ENCODE results near the gene ANGPTL5. TPM values are rescaled to one million over a fixed set of nuclear protein-coding genes. Genes with fewer than 3 reads are reported as not detected.

The ANGPTL5 gene
- total and polyA plus RNA-seq, 2 experiments from 2014 or later: not detected

DNA sequence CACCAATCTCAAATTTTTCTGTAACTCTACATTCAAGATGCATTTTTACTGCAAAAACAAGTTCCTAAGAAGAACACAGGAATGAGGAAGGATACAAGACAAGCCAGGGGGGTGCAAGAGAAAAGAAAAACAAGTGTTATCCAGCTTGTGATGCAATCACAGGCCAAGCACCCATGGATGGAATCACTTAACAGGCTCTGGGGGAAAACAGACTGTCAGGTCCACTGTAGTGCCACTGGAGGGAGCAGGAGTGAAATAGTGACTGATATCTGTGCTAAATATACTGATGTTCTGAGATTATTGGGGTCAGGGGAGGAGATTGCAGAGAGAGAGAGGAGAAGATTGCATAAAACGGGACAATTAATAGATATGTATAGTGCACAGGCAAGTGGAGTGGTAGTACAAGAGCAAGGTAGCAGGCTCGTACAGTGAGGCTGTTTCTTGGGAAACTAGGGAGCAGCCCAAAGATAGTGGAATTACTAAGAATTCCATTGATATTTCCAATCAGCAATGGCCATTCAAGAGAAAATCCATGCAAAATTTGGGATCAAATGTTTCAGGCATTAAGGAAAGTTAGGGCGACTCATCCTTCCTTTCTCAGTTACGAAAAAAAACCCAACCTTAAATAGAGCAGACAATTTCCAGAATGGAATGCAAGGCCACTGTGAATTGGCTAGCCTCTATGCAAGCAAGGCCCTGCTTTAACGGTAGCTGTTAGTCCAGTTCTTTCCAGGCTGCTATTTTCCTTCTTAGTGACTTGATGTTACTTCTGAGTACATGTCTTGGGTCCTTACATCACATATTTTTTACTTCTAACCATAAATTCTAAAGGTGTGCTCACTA is 53.7 kb downstream of the ANGPTL5 start:
- H3K27ac ChIP-seq (ENCODE audit: low read depth): 0 out of 2 replicates have a peak overlapping the region, but pooled peaks have one; percentile 12
- Mint-ChIP-seq H3K36me3 (ENCODE audit: low read depth) (no peaks in the 10 kb centered on the region; the same call in 2 of the 3 replicates), H3K9me3 (peaks cover 9% of the 10 kb centered on the region), H3K4me3 (no peak overlapping the region), H3K27ac (peak overlapping the region; percentile 57), H3K27me3 (ENCODE audit: insufficient read depth, low read depth, poor library complexity) (no peaks in the 10 kb centered on the region), H3K4me1 (peaks cover 5% of the 10 kb centered on the region; the same call in 2 of the 3 replicates)
- 0 out of 2 replicates have a peak, but pooled peaks have one; percentile 11 for TF ChIP-seq CREB1 (CRISPR knock-in tag; IDR thresholded peaks at IDR 0.05; ENCODE audit: low read depth)
- TF ChIP-seq ETS1 (IDR thresholded peaks at IDR 0.05): no peak
- TF ChIP-seq JUNB (IDR thresholded peaks at IDR 0.05; ENCODE audit: unreplicated experiment): no peak
- TF ChIP-seq, protein P1, sequence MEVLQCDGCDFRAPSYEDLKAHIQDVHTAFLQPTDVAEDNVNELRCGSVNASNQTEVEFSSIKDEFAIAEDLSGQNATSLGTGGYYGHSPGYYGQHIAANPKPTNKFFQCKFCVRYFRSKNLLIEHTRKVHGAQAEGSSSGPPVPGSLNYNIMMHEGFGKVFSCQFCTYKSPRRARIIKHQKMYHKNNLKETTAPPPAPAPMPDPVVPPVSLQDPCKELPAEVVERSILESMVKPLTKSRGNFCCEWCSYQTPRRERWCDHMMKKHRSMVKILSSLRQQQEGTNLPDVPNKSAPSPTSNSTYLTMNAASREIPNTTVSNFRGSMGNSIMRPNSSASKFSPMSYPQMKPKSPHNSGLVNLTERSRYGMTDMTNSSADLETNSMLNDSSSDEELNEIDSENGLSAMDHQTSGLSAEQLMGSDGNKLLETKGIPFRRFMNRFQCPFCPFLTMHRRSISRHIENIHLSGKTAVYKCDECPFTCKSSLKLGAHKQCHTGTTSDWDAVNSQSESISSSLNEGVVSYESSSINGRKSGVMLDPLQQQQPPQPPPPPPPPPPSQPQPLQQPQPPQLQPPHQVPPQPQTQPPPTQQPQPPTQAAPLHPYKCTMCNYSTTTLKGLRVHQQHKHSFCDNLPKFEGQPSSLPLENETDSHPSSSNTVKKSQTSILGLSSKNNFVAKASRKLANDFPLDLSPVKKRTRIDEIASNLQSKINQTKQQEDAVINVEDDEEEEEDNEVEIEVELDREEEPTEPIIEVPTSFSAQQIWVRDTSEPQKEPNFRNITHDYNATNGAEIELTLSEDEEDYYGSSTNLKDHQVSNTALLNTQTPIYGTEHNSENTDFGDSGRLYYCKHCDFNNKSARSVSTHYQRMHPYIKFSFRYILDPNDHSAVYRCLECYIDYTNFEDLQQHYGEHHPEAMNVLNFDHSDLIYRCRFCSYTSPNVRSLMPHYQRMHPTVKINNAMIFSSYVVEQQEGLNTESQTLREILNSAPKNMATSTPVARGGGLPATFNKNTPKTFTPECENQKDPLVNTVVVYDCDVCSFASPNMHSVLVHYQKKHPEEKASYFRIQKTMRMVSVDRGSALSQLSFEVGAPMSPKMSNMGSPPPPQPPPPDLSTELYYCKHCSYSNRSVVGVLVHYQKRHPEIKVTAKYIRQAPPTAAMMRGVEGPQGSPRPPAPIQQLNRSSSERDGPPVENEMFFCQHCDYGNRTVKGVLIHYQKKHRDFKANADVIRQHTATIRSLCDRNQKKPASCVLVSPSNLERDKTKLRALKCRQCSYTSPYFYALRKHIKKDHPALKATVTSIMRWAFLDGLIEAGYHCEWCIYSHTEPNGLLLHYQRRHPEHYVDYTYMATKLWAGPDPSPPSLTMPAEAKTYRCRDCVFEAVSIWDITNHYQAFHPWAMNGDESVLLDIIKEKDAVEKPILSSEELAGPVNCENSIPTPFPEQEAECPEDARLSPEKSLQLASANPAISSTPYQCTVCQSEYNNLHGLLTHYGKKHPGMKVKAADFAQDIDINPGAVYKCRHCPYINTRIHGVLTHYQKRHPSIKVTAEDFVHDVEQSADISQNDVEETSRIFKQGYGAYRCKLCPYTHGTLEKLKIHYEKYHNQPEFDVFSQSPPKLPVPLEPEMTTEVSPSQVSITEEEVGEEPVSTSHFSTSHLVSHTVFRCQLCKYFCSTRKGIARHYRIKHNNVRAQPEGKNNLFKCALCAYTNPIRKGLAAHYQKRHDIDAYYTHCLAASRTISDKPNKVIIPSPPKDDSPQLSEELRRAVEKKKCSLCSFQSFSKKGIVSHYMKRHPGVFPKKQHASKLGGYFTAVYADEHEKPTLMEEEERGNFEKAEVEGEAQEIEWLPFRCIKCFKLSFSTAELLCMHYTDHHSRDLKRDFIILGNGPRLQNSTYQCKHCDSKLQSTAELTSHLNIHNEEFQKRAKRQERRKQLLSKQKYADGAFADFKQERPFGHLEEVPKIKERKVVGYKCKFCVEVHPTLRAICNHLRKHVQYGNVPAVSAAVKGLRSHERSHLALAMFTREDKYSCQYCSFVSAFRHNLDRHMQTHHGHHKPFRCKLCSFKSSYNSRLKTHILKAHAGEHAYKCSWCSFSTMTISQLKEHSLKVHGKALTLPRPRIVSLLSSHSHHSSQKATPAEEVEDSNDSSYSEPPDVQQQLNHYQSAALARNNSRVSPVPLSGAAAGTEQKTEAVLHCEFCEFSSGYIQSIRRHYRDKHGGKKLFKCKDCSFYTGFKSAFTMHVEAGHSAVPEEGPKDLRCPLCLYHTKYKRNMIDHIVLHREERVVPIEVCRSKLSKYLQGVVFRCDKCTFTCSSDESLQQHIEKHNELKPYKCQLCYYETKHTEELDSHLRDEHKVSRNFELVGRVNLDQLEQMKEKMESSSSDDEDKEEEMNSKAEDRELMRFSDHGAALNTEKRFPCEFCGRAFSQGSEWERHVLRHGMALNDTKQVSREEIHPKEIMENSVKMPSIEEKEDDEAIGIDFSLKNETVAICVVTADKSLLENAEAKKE (CRISPR knock-in tag; IDR thresholded peaks at IDR 0.05): no peak
- TF ChIP-seq POLR2AphosphoS5 (IDR thresholded peaks at IDR 0.05; ENCODE audit: low read depth): no peak
- TF ChIP-seq ZNF114 (CRISPR knock-in tag; IDR thresholded peaks at IDR 0.05): no peak
- TF ChIP-seq STAT1 (IDR thresholded peaks at IDR 0.05; ENCODE audit: unreplicated experiment): no peak
- TF ChIP-seq ZNF331 (CRISPR knock-in tag; IDR thresholded peaks at IDR 0.05; ENCODE audit: low read depth): no peak
- TF ChIP-seq NANOG (IDR thresholded peaks at IDR 0.05; ENCODE audit: borderline replicate concordance): no peak
- peak; percentile 74 to 79 for TF ChIP-seq CTCF (conservative IDR thresholded peaks at IDR 0.05; ENCODE audit: low read depth in 2 of 2)
- TF ChIP-seq, protein P2, sequence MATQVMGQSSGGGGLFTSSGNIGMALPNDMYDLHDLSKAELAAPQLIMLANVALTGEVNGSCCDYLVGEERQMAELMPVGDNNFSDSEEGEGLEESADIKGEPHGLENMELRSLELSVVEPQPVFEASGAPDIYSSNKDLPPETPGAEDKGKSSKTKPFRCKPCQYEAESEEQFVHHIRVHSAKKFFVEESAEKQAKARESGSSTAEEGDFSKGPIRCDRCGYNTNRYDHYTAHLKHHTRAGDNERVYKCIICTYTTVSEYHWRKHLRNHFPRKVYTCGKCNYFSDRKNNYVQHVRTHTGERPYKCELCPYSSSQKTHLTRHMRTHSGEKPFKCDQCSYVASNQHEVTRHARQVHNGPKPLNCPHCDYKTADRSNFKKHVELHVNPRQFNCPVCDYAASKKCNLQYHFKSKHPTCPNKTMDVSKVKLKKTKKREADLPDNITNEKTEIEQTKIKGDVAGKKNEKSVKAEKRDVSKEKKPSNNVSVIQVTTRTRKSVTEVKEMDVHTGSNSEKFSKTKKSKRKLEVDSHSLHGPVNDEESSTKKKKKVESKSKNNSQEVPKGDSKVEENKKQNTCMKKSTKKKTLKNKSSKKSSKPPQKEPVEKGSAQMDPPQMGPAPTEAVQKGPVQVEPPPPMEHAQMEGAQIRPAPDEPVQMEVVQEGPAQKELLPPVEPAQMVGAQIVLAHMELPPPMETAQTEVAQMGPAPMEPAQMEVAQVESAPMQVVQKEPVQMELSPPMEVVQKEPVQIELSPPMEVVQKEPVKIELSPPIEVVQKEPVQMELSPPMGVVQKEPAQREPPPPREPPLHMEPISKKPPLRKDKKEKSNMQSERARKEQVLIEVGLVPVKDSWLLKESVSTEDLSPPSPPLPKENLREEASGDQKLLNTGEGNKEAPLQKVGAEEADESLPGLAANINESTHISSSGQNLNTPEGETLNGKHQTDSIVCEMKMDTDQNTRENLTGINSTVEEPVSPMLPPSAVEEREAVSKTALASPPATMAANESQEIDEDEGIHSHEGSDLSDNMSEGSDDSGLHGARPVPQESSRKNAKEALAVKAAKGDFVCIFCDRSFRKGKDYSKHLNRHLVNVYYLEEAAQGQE (IDR thresholded peaks at IDR 0.05; ENCODE audit: unreplicated experiment): no peak
- TF ChIP-seq EZH2phosphoT487 (IDR thresholded peaks at IDR 0.05; ENCODE audit: unreplicated experiment): no peak
- TF ChIP-seq EZH2 (IDR thresholded peaks at IDR 0.05; ENCODE audit: low read depth, unreplicated experiment): no peak
- no peaks in the 10 kb centered on the region for H4K20me1 ChIP-seq (replicated peaks; ENCODE audit: insufficient read depth)
- no peaks in the 10 kb centered on the region for H3K4me1 ChIP-seq (ENCODE audit: insufficient read depth)
- no peaks in the 10 kb centered on the region for H3K79me2 ChIP-seq (replicated peaks; ENCODE audit: insufficient read depth)
- no peak overlapping the region for H3K4me2 ChIP-seq
- no peaks in the 10 kb centered on the region for H3K9me2 ChIP-seq (ENCODE audit: insufficient read depth)
- H3K27me3 ChIP-seq (ENCODE audit: insufficient read depth): no peaks in the 10 kb centered on the region
- H2AFZ ChIP-seq: peak overlapping the region; percentile 49; the same call in 1 of the 2 replicates
- H3K4me3 ChIP-seq: no peak overlapping the region
- no peaks in the 10 kb centered on the region for H3K36me3 ChIP-seq (ENCODE audit: insufficient read depth)
- peak; percentile 79 for DNase-seq (ENCODE audit: low spot score)
- ATAC-seq: peak; percentile 93
- H3F3A ChIP-seq (replicated peaks; ENCODE audit: low read depth): no peaks in the 10 kb centered on the region

Data from GM23338 (cell line).